CMK (cell line): ENCODE results near the gene UBA3.

ENCODE experiments used
- DNase-seq: peaks from one replicate; pipeline ENCODE4 v3.0.0-alpha.2; 2010; ENCODE audit warnings: low read depth

The UBA3 gene

DNA sequence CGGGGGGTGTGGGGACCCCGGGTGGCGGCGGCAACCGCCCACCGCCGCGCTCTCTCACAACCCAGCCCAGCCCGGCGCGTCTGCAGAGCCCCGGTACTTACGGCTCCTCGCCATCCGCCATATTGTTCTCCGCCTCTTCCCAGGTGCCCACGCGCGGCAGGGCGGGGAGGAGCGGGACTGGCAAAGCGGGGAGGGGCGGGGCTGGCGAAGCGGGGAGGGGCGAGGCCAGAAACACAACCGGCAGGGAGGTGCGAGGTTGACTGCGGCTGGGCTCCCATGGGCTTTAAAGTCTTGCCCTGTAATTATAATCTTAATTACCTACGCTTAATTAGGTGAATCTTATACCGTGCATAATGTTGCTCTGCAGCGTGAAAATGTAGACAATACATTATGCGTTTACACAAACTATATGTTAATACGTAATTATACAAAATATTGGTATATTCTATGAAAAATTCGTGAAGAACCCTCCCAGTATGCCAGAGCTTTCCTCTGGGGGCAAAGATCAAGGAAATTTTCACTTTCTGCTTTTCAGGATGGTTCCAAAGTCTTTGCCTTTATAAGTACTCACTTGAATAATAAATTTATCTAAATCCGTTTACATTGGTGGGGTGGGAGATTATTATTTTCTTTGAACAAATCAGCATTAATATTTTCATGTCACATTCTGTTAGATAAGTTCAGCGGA lies at the start of gene UBA3:
UBA3 (minus strand) TSS at position 133 of the 688 bp plus-strand sequence; CDS start at position 121, 12 bp downstream.
- DNase-seq, result no peak

- no peak for DNase-seq
Observed at GRCh38 chr3:69129531-69129930, 49.4 kb upstream of the UBA3 start.

DNA sequence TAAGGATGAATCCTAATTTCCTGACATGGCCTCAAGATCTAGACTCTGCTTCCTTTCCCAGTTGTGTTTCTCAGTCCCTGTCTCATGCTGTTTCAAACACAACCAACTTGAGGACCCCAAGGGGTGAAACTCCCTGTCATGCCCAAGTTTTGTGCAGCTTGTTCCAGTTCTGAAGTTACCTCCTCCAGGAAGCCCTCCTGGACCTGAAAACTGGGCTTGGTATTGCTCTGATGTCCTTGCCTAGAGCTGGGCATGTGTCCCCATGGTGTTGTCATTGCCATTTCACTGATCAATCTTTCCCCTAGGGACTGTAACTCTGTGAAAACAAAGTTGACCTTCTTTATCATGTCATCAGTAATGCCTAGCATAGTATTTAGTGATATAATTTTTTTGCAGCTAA lies 48.3 kb upstream of the UBA3 start:
- no peak for DNase-seq

DNA sequence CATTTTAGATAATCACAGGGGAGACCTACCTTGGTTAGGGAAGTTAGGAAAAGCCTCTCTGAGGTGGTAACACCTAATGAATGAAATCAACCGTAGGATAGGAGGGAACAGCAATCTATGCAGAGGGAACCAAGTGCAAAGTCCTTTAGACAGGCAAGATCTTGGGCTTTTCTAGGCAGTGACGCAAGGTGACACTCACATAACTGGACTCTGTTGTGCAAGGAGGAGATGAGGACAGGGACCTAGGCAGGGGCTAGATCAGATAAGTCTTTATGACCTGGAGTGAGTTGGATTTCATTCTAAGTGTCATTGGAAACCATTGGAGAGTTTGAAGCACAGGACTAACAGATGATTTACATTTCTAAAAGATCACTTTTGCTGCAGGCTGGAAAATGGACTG lies 46.8 kb upstream of the UBA3 start:
- DNase-seq, result no peak

GRCh38 chr3:69126216-69126615 lies 46.1 kb upstream of the UBA3 start:
- DNase-seq, result no peak

DNA sequence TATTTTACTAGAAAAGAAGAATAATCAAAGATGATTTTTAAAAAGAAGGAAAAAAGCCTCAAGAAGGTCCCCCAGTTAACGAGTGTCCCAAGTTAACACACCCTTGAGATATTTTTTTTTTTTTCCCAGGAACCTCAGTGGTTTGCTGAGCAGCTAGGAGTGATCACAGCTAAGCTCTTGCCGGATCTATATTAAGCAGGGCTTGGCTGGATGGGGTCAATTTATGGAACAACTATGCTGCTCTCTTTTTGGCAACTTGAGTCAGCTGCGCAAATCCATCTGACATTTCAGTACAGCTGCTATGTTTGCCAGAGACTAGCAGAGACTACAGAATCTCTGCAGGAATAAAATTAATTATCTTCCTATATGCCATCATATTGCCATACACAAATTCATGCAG lies 42.2 kb upstream of the UBA3 start, which contains the start of gene LMOD3:
LMOD3 (minus strand) TSS at position 193 of the 400 bp plus-strand sequence. CDS start 209 bp downstream, outside the sequence.
- no peak for DNase-seq

DNA sequence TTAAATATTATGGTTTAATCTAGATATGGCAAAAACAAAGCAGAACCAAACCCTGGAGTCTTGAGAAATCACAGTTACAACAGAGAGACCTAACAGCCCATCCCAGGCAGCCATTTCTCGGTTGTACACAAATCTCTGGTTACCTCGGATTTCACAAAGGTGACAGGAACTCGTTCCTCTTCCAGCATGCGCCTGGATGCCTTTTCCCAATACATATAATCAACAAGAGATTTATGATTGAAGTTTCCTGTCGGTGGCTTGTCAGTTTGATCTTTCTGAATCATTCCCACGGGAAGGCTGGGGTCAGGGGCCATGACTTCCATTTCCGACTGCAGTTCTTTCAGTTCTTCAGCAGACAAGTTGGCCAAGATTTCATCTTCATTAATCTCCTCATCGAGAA lies 41.8 kb upstream of the UBA3 start:
- no peak for DNase-seq

GRCh38 chr3:69121513-69121912 lies 41.3 kb upstream of the UBA3 start:
- DNase-seq, result no peak

DNA sequence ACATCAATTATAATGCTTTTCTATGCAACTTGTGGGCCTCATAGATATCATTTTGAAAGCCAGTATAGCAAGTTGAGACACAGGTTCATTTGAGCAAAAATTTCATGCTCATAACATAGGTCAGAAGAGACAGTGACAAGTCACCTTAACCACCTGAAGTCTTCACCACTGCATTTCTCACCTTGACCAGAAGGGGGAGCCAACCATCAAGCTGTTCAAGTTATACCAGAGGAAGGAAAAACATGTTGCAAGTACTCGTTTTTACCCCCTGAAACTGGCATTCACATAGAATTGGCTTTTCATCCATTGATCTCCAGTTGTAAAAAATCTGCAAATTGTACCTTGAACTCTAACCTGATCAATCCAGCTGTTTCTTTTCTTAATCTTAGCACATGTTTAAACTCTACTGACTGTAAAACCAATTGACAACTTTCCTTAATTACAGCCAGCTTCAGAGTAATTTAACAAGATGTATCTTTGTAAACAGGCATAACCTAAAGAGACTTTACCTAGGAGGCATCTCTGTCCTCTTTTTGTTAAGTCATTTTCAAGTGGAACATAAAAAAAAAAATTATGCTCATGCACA lies 40.8 kb upstream of the UBA3 start:
- no peak for DNase-seq

- no peak for DNase-seq
Observed at GRCh38 chr3:69119681-69120080, 39.5 kb upstream of the UBA3 start.

DNA sequence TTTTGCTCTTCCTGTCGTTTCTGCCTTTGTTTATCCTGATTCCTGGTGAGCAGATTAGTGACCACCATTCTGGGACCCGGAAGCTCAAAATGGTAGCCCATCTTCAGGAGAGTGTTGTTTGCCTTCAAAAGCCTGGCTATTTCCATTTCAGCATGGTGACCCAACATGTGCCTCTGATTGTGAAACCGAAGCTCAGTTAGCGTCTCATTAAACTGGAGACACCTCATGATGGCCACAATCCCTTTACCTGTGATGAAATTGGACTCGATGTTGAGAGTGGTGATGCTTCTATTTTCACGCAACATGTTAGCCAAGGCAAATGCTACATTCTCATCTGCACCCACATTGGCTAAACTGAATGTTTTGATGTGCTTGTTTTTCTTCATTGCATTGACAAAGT lies 39.0 kb upstream of the UBA3 start:
- DNase-seq, result no peak

DNA sequence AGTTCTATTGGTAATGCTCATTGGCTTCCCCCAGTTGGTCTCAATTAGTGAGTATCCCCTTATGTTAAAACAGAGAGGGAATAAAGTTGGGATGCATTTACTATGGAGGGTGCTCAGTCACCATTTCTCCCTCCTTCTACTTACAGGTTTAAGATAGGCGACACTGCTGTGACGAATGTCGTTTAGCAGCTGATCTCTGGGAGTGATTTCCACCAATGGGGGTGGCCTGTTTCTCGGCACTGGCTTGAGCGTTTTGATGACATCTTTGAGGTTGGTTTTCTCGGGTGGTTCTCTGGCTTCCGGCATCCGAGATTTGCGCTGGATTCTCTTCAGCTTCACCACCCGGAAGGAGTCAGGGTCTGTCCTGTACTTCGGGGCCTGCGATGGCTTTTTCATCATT lies 38.4 kb upstream of the UBA3 start:
- no peak for DNase-seq

GRCh38 chr3:69116897-69117296 lies 36.7 kb upstream of the UBA3 start:
- no peak for DNase-seq

DNA sequence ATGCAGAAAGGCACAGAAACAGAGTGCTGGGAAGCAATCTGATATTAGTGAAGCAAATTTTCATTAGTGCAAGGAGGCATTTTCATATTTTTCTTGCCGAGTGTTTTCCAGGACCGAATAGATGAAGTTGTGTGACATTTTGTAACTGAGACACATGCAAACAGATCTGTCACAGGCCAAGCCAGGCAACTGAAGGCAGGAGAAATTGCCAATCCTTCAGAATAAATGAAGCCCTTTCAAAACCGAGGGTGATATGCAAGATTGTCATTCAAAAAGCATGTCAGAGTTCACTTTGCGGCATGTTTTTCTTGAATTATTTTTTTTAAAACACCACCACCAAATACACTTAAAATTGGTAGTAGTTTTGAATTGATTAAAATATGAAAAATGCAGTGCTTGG lies 36.0 kb upstream of the UBA3 start:
- DNase-seq, result no peak

- DNase-seq, result no peak
Observed at GRCh38 chr3:69115731-69116130, 35.6 kb upstream of the UBA3 start.

DNA sequence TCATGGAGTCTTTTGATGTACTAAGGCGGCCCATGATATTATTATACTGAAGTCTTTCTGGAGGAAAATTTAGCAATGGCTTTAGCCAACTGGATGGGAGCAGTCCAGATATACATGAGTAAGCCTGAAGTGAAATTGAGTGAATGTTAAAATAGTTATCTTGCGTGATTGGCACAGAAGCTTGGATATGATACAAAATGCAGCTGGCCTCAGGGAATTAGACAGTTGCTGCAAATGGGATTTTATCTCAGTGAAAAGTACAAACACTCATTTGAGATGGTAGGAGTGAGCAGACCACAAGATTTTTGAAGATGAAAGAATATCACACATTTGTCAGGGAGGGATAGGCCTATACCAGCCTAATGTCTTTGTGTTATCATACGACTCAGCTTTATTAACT lies 33.4 kb upstream of the UBA3 start:
- no peak for DNase-seq

DNA sequence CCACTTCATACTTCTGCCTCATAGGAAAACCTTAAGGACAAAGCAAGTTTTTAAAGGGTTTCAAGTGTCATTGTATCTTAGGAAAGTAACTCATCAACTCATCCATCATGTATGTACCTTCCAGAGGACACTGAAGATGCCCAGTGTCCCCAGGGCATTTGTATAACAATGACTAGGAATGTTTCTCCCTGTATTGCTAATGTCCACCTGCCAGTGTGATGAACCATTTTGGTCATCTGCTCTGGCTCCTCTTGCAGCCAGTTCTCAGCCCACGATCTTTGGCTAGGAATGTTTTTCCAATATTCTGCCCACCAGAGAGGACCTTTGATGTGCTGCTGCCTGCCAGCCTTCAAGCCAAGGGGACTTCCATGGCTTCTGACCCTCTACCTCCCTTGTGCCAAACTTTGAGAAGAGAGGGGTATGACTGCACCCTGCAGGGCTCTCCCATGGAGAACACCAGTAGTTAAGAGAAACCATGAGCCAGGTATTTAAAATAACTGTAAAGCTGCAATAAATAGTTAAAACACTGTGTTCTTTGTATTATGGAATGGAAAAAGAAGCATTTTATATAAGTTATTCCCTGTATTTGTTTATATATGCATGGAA lies 30.9 kb upstream of the UBA3 start:
- no peak for DNase-seq

DNA sequence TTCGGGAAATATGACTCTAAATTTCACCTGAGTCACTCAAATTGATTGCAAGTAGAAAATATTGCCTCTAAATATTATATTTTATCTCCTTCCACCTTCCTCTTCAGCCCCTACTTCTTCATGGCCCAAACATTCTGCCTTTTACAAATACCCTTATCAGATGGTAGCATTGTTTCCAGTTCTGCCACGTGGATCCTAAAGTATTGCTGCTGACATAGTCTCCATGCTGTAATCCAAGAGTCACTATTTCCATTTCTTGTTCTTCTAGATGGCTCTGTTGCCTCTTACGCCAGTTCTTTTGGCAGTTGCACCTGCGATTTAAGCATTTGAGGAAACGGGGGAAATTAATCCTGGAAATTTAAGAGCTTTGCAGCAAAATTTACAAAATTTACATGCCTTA lies 28.6 kb upstream of the UBA3 start:
- no peak for DNase-seq

DNA sequence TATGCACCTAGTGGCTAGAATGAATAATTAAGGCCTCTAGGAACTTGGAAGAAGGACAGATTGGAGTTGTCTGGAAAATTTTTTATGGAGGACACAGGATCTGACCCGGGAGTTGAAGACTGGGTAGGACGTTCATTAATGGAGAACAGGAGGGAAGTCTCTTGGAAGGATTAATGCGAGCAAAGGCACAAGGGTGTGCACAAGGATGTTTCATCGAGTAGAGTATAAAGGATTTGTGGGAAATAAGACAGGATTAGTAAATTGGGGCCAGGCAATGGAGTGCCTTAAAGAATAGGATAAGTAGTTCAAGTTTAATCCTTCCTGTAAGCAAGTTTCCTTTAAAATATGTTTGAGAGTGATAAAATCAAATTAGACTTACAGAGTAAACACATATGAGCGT lies 27.7 kb upstream of the UBA3 start:
- no peak for DNase-seq

- no peak for DNase-seq
Observed at GRCh38 chr3:69105320-69105719, 25.2 kb upstream of the UBA3 start.

DNA sequence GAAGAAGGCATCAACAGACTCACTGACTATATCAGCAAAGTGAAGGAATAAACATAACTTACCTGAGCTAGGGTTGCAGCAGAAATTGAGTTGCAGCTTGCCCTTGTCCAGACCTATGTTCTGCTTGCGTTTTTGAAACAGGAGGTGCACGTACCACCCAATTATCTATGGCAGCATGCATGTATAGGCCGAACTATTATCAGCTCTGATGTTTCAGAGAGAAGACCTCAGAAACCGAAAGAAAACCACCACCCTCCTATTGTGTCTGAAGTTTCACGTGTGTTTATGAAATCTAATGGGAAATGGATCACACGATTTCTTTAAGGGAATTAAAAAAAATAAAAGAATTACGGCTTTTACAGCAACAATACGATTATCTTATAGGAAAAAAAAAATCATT lies 24.4 kb upstream of the UBA3 start:
- DNase-seq, result no peak

- no peak for DNase-seq
Observed at GRCh38 chr3:69103123-69103522, 23.0 kb upstream of the UBA3 start.

DNA sequence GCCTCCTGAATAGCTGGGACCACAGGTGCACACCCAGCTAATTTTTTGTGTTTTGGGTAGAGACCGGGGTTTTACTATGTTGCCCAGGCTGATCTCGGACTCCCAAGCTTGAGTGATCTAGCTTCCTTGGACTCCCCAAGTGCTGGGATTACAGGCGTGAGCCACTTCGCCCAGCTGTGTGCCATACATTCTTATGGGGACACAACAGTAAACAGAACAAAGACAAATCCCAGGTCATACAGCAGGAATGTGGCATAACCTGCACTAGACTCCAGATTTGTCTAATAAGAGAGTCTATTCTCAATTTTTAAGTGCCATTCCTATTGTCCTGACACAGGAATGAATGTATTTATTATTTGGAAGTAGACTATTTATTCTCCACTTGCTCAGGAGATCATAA lies 22.2 kb upstream of the UBA3 start:
- DNase-seq, result no peak

DNA sequence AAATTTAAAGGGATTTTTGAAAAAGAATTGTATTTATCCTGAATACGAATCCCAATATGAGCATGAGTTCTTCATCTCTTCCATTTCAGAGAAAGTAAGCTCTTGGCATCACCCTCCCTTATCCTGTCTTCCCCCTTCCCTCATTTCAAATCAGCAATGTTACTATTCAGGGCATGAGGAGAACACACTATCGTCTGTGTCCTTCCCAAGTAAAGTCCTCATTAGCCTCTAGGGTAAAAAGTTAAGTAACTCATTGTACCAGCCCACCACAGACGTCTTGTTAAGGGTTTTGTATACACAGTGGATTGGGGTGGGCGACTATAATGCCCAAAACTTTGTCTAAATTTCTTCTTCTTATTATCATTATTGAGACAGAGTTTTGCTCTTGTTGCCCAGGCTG lies 19.4 kb upstream of the UBA3 start:
- DNase-seq, result no peak
